ENCODE results near the gene RERG.

DNA sequence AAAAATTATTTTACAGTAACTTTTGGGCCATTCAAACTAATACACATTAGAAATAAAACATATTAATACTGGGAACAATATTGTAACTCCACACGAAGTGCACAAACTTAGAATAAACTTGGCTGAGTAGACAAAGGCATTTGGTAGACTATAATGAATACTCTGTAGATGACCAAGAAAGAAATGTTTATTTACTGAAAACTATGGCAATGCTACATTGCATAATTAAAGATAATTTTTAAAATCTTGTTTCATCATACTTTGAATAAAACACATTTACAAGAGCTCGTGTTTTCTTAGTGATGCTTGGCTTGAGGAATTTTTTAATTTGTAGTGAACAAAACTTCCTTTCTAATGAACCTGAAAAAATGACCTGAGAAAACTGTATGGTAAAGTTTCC lies 21.3 kb downstream of the RERG start:
- TF ChIP-seq, protein P1, sequence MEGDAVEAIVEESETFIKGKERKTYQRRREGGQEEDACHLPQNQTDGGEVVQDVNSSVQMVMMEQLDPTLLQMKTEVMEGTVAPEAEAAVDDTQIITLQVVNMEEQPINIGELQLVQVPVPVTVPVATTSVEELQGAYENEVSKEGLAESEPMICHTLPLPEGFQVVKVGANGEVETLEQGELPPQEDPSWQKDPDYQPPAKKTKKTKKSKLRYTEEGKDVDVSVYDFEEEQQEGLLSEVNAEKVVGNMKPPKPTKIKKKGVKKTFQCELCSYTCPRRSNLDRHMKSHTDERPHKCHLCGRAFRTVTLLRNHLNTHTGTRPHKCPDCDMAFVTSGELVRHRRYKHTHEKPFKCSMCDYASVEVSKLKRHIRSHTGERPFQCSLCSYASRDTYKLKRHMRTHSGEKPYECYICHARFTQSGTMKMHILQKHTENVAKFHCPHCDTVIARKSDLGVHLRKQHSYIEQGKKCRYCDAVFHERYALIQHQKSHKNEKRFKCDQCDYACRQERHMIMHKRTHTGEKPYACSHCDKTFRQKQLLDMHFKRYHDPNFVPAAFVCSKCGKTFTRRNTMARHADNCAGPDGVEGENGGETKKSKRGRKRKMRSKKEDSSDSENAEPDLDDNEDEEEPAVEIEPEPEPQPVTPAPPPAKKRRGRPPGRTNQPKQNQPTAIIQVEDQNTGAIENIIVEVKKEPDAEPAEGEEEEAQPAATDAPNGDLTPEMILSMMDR (IDR thresholded peaks at IDR 0.05; ENCODE audit: low read depth, low read length, missing input control), result no peak
- TF ChIP-seq ATF3 (IDR thresholded peaks at IDR 0.05), result no peak
